Naive thymus-derived CD4-positive, alpha-beta T cell (primary cell): ENCODE measurements around the gene ZNF133. TPM values are rescaled to one million over a fixed set of nuclear protein-coding genes. Genes with fewer than 3 reads are reported as not detected.

Source experiments
- ATAC-seq: fragments of 150-1000 bp; cut with Tn5 transposase; 2 replicates; pipeline ENCODE4 v1.10.0; 2021; ENCODE audit warnings: mild to moderate bottlenecking, moderate library complexity
- CTCF ChIA-PET: fragments of 350-600 bp; sonication (Branson Sonifier 250); formaldehyde crosslinking; loops from one replicate; lab custom pipeline; 2021; ENCODE audit warnings: antibody characterized with exemption; lab: Charles Lee
- POLR2A ChIA-PET: fragments of 350-600 bp; sonication (Branson Sonifier 250); formaldehyde crosslinking; loops from one replicate; lab custom pipeline; 2021; ENCODE audit warnings: antibody characterized with exemption, inconsistent platforms; lab: Charles Lee
- DNase-seq, 9 donors: peaks; one replicate each; pipeline versions ENCODE4 v3.0.0 to v3.0.0-alpha.2; 2020 to 2022; ENCODE audit warnings: mixed read lengths in 1 of 9
- H3K27ac ChIP-seq: one replicate; pipeline ENCODE4 v1.7.0; 2013; ENCODE audit warnings: mild to moderate bottlenecking, low read depth, low read length, moderate library complexity
- H3K27me3 ChIP-seq, 2 donors: one replicate each; pipeline ENCODE4 v1.7.0; 2013; ENCODE audit warnings: low read length in 2 of 2, mild to moderate bottlenecking in 2 of 2, moderate library complexity in 2 of 2; ENCODE audit not compliant: control insufficient read depth in 2 of 2, insufficient read depth in 2 of 2
- H3K36me3 ChIP-seq, 3 experiments: 1 replicate in 2 of 3; 2 replicates in 1 of 3; pipeline ENCODE4 v1.7.0; 2013; ENCODE audit warnings: low read length in 3 of 3, mild to moderate bottlenecking in 3 of 3, moderate library complexity in 1 of 3; ENCODE audit not compliant: insufficient read depth in 3 of 3, control insufficient read depth in 2 of 3
- H3K4me1 ChIP-seq, 2 donors: one replicate each; pipeline ENCODE4 v1.7.0; 2013; ENCODE audit warnings: low read length in 2 of 2, mild to moderate bottlenecking in 2 of 2, moderate library complexity in 1 of 2; ENCODE audit not compliant: control insufficient read depth in 2 of 2, insufficient read depth in 2 of 2
- H3K4me3 ChIP-seq: 2 replicates; pipeline ENCODE4 v1.7.0; 2013; ENCODE audit warnings: mild to moderate bottlenecking, low read length
- H3K9me3 ChIP-seq, 3 experiments: 1 replicate in 2 of 3; 2 replicates in 1 of 3; pipeline ENCODE4 v1.7.0; 2013; ENCODE audit warnings: low read length in 3 of 3; ENCODE audit not compliant: control insufficient read depth in 2 of 3
- H3K27ac Mint-ChIP-seq, 9 donors: one replicate each; pipeline ENCODE4 v1.8.0; 2020 to 2022; ENCODE audit warnings: mixed read lengths in 9 of 9, mild to moderate bottlenecking in 8 of 9, moderate library complexity in 5 of 9, inconsistent platforms in 2 of 9
- H3K27me3 Mint-ChIP-seq, 5 donors: one replicate each; pipeline ENCODE4 v1.8.0; 2021 to 2022; ENCODE audit warnings: mixed read lengths in 5 of 5, mild to moderate bottlenecking in 1 of 5
- H3K36me3 Mint-ChIP-seq, 5 donors: one replicate each; pipeline ENCODE4 v1.8.0; 2020 to 2022; ENCODE audit warnings: mixed read lengths in 5 of 5, mild to moderate bottlenecking in 3 of 5, inconsistent platforms in 1 of 5
- H3K4me1 Mint-ChIP-seq, 7 donors: one replicate each; pipeline ENCODE4 v1.8.0; 2020 to 2022; ENCODE audit warnings: mixed read lengths in 7 of 7, mild to moderate bottlenecking in 3 of 7, inconsistent platforms in 1 of 7
- H3K4me3 Mint-ChIP-seq, 10 donors: one replicate each; pipeline ENCODE4 v1.8.0; 2020 to 2022; ENCODE audit warnings: mild to moderate bottlenecking in 10 of 10, mixed read lengths in 10 of 10, moderate library complexity in 6 of 10, inconsistent platforms in 2 of 10
- H3K9me3 Mint-ChIP-seq, 11 donors: one replicate each; pipeline ENCODE4 v1.8.0; 2020 to 2022; ENCODE audit warnings: mixed read lengths in 11 of 11, mild to moderate bottlenecking in 4 of 11, inconsistent platforms in 1 of 11, moderate library complexity in 1 of 11
- intact Hi-C, 2 donors: fragments of 100-400 bp; cut with micrococcal nuclease; formaldehyde crosslinking; loops; one replicate each; pipeline ENCODE4 v1.15.1; 2023
- polyA plus RNA-seq, 2 donors: library from polyadenylated mRNA; unstranded; fragments of 300-500 nt; fragmentation: Illumina TruSeq; gene quantifications; one replicate each; pipeline ENCODE4 v1.2.3, GENCODE V29; 2021
- total RNA-seq, 6 experiments: library from RNA in 5 of 6; stranded (reverse) in 5 of 6; gene quantifications; 1 replicate in 5 of 6; 2 replicates in 1 of 6; pipeline ENCODE4 v1.2.3 and lab custom pipeline; 2021 to 2026

Gene ZNF133
- total and polyA plus RNA-seq, 7 experiments from 2014 or later = 6.5 to 12.6 (median 9.4) TPM

DNA sequence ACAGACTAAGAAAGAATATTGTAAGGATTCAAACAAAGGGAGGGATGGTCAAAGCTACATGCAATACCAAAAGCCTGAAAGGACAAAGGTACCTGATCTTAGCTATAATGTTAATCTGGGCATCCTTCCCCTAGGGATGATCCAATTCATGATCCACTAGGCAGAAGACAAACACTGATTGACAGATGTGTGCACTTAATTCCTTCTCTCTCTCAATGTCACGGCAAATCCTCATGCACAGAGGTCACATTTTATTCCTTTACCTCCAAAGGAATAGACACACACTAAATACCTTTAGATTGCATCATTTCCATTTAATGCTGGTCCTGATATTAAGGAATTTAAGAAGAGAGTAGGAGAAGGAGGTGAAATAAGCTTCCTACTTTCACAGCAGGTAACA, 73.4 kb downstream of the ZNF133 start:
- ChIA-PET CTCF (no interaction called here), POLR2A (no interaction called here)
- H3K4me3 Mint-ChIP-seq = no peak overlapping the region
- Histone ChIP-seq H3K4me3 (no peak overlapping the region), H3K27me3 (no peaks in the 10 kb centered on the region), H3K4me1 (no peaks in the 10 kb centered on the region), H3K36me3 (no peaks in the 10 kb centered on the region), H3K9me3 (no peaks in the 10 kb centered on the region), H3K27ac (no peak overlapping the region)
- no peaks in the 10 kb centered on the region for H3K36me3 Mint-ChIP-seq
- H3K27ac Mint-ChIP-seq = no peak overlapping the region
- DNase-seq = no peak
- H3K4me1 Mint-ChIP-seq = peaks cover 0 to 2% (median 0%) of the 10 kb centered on the region in 7 donors
- peaks cover 0 to 17% (median 0%) of the 10 kb centered on the region in 5 donors for H3K27me3 Mint-ChIP-seq
- ATAC-seq = no peak
- intact Hi-C loops = no loop called here
- no peaks in the 10 kb centered on the region for H3K9me3 Mint-ChIP-seq

DNA sequence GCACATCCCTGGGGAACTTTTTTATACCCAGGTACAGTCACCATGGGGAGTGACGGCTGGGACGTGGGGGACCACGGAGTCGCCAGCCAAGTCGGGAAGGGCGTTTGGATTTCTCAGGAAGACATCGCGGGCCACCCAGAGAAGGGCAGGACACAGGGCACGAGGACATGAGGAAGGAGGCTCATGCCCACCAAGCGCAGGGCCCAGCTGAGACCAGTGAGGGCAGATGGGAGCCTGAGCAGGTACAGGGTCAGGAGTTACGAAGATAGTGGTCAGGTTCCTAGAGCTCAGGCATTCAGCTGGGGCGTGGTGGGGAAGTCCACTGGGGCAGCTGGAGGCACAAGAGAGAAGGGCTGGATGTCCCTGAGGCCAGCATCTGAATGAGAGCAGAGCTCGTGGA, 74.6 kb downstream of the ZNF133 start:
- CTCF ChIA-PET = no interaction called here
- DNase-seq = no peak
- no peaks in the 10 kb centered on the region for H3K27me3 ChIP-seq
- H3K4me1 ChIP-seq = no peaks in the 10 kb centered on the region
- H3K27ac ChIP-seq = no peak overlapping the region
- H3K4me1 Mint-ChIP-seq = peaks cover 0 to 2% (median 0%) of the 10 kb centered on the region in 7 donors
- no peaks in the 10 kb centered on the region for H3K9me3 ChIP-seq
- peak overlapping the region in 1 of 9 donors; percentile 43 for H3K27ac Mint-ChIP-seq
- POLR2A ChIA-PET = no interaction called here
- peaks cover 0 to 16% (median 0%) of the 10 kb centered on the region in 5 donors for H3K27me3 Mint-ChIP-seq
- peaks cover 0 to 4% (median 0%) of the 10 kb centered on the region in 11 donors for H3K9me3 Mint-ChIP-seq
- no peaks in the 10 kb centered on the region for H3K36me3 Mint-ChIP-seq
- intact Hi-C loops = no loop called here
- H3K4me3 Mint-ChIP-seq = no peak overlapping the region
- no peaks in the 10 kb centered on the region for H3K36me3 ChIP-seq
- no peak for ATAC-seq
- no peak overlapping the region for H3K4me3 ChIP-seq

DNA sequence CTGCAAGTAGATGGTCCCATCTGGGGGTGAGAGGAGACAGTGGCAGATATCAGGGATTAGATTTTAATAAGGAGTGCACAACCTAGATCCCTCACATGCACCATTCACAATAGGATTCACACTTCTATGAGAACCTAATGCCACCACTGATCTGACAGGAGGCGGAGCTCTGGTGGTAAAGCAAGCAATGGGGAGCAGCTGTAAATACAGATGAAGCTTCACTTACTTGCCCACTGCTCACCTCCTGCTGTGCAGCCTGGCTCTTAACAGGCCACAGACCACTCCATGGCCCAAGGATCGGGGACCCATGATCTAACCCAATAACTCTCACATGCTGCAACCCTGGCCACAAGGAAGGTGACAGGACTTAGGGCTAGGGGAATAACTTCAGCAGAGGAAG, 75.4 kb downstream of the ZNF133 start:
- H3K4me1 ChIP-seq = no peaks in the 10 kb centered on the region
- no peak overlapping the region for H3K4me3 ChIP-seq
- no peak overlapping the region for H3K27ac ChIP-seq
- DNase-seq = no peak
- H3K9me3 ChIP-seq = no peaks in the 10 kb centered on the region
- Mint-ChIP-seq H3K27ac (peak overlapping the region in 1 of 9 donors; percentile 59), H3K9me3 (peaks cover 0 to 4% (median 0%) of the 10 kb centered on the region in 11 donors), H3K4me1 (peaks cover 0 to 2% (median 0%) of the 10 kb centered on the region in 7 donors), H3K27me3 (peaks cover 0 to 10% (median 3%) of the 10 kb centered on the region in 5 donors), H3K4me3 (no peak overlapping the region), H3K36me3 (no peaks in the 10 kb centered on the region)
- ChIA-PET CTCF (no interaction called here), POLR2A (no interaction called here)
- intact Hi-C loops = no loop called here
- H3K36me3 ChIP-seq = no peaks in the 10 kb centered on the region
- ATAC-seq = no peak
- no peaks in the 10 kb centered on the region for H3K27me3 ChIP-seq

DNA sequence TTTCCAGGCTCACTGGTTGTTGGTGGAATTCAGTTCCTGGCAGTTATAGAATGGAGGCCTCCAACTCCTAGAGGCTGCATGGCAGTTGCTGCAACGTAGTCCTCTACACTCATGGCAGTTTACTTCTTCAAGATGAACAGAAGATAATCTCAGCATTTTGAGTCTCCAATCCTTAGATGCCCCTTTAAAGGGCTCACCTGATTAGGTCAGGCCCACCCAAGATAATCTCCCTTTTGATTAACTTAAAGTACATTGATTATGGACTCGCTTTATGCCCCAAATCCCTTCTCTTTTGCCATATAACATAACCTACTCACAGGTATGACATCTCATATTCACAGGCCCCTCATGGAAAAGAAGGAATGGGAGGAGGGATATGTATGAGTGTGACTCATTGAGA, 76.4 kb downstream of the ZNF133 start:
- no peaks in the 10 kb centered on the region for H3K36me3 Mint-ChIP-seq
- peaks cover 0 to 4% (median 0%) of the 10 kb centered on the region in 11 donors for H3K9me3 Mint-ChIP-seq
- H3K9me3 ChIP-seq = no peaks in the 10 kb centered on the region
- H3K27me3 Mint-ChIP-seq = peaks cover 0 to 17% (median 4%) of the 10 kb centered on the region in 5 donors
- H3K4me3 Mint-ChIP-seq = no peak overlapping the region
- ATAC-seq (no peak), DNase-seq (no peak)
- H3K4me1 Mint-ChIP-seq = peaks cover 0 to 2% (median 0%) of the 10 kb centered on the region in 7 donors
- no peak overlapping the region for H3K27ac Mint-ChIP-seq
- CTCF ChIA-PET = no interaction called here
- no peaks in the 10 kb centered on the region for H3K4me1 ChIP-seq
- no peaks in the 10 kb centered on the region for H3K27me3 ChIP-seq
- POLR2A ChIA-PET = no interaction called here
- H3K4me3 ChIP-seq = no peak overlapping the region
- intact Hi-C loops = no loop called here
- no peak overlapping the region for H3K27ac ChIP-seq
- H3K36me3 ChIP-seq = no peaks in the 10 kb centered on the region

Other genes starting within 250 kb of the ZNF133 start
- not detected for gene OVOL2, start 230.6 kb upstream of the ZNF133 start, total RNA-seq
- gene OVOL2, start 230.6 kb upstream of the ZNF133 start, polyA plus RNA-seq = not detected
- 10 to 100 TPM; 12.3 to 26.7 (median 16.2) TPM for gene KAT14, start 150.7 kb upstream of the ZNF133 start, total RNA-seq
- gene KAT14, start 150.7 kb upstream of the ZNF133 start, polyA plus RNA-seq = 10 to 100 TPM; 18.8 to 25.8 TPM
- 10 to 100 TPM in 4 of 5 experiments, 1 to 10 TPM in 1; 9.0 to 20.3 (median 11.7) TPM for gene PET117, start 150.7 kb upstream of the ZNF133 start, total RNA-seq
- 10 to 100 TPM; 36.7 to 44.7 TPM for gene PET117, start 150.7 kb upstream of the ZNF133 start, polyA plus RNA-seq
- gene DZANK1, start 178.5 kb downstream of the ZNF133 start, total RNA-seq = 1 to 10 TPM; 1.2 to 3.5 (median 2.9) TPM
- under 1 TPM; 0.34 to 0.79 TPM for gene DZANK1, start 178.5 kb downstream of the ZNF133 start, polyA plus RNA-seq
- gene POLR3F, start 178.9 kb downstream of the ZNF133 start, total RNA-seq = 10 to 100 TPM in 3 of 5 experiments, 1 to 10 TPM in 2; 5.0 to 13.5 (median 11.5) TPM
- 1 to 10 TPM; 8.9 to 9.3 TPM for gene POLR3F, start 178.9 kb downstream of the ZNF133 start, polyA plus RNA-seq
- 10 to 100 TPM in 1 of 5 experiments, 1 to 10 TPM in 4; 4.9 to 16.4 (median 6.1) TPM for gene RBBP9, start 208.7 kb downstream of the ZNF133 start, total RNA-seq
- 1 to 10 TPM; 6.9 to 8.1 TPM for gene RBBP9, start 208.7 kb downstream of the ZNF133 start, polyA plus RNA-seq
- gene SEC23B, start 219.4 kb downstream of the ZNF133 start, total RNA-seq = 100 to 1,000 TPM in 1 of 5 experiments, 10 to 100 TPM in 4; 39.0 to 102 (median 40.9) TPM
- 10 to 100 TPM; 38.7 to 53.4 TPM for gene SEC23B, start 219.4 kb downstream of the ZNF133 start, polyA plus RNA-seq